Measurements from ENCODE around the gene DSTYK. TPM values are rescaled to one million over a fixed set of nuclear protein-coding genes. Genes with fewer than 3 reads are reported as not detected.
A peak's percentile ranks its signal among the peaks of the same experiment; 100 is the strongest.
"Not testable (repeated sequence)": the region's sequence is repeated elsewhere in the genome, so short reads cannot be mapped to it uniquely, and the experiment has no call there.

The DSTYK gene
- total and polyA plus RNA-seq, 4 donors: 3.5 to 19.3 (median 7.1) TPM

DNA sequence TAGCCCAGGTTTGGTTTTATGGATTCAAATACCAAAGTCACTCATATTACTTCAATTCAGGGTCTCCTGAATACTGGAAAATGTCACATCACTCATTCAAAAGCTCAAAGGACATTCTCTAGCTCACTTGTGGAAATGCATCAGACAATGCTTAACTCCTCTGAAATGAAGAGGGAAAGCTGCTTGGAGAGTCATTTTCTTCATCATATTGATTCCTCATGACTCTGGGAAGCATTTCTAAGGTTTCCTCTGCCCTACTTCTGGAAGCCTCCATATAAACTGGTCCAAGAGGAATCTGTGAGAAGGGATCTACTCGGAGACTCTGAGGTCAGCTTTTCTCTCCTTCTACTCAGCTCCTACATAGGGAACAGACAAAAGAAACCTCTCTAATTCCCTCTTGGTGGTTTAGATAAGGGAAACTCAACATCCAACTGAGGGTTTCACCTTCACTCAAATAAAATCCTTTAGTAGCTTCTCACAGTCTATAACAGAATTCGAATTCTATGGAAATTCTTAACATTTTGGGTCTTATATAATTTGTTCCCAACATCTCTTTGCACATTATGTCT is 53.4 kb downstream of the DSTYK start:
- Histone ChIP-seq H3K36me3 (ENCODE audit: control insufficient read depth in 4 of 4, insufficient read depth in 4 of 4, low read length in 4 of 4) (peaks cover 35 to 64% (median 49%) of the 10 kb centered on the region in 4 donors), H3K27ac (ENCODE audit: low read depth in 1 of 2, low read length in 1 of 2) (no peak overlapping the region), H3K9ac (ENCODE audit: insufficient read depth in 1 of 2, low read length in 2 of 2) (no peak overlapping the region), H3K4me1 (ENCODE audit: control insufficient read depth in 5 of 5, insufficient read depth in 5 of 5, low read length in 5 of 5) (no peaks in the 10 kb centered on the region), H3K4me3 (no peak overlapping the region), H3K27me3 (ENCODE audit: control insufficient read depth in 3 of 3, insufficient read depth in 3 of 3, low read length in 2 of 3) (no peaks in the 10 kb centered on the region), H3K9me3 (ENCODE audit: control insufficient read depth in 4 of 4, insufficient read depth in 3 of 4, low read length in 3 of 4) (peaks cover 0 to 6% (median 3%) of the 10 kb centered on the region in 4 donors)
- TF ChIP-seq, protein P1, sequence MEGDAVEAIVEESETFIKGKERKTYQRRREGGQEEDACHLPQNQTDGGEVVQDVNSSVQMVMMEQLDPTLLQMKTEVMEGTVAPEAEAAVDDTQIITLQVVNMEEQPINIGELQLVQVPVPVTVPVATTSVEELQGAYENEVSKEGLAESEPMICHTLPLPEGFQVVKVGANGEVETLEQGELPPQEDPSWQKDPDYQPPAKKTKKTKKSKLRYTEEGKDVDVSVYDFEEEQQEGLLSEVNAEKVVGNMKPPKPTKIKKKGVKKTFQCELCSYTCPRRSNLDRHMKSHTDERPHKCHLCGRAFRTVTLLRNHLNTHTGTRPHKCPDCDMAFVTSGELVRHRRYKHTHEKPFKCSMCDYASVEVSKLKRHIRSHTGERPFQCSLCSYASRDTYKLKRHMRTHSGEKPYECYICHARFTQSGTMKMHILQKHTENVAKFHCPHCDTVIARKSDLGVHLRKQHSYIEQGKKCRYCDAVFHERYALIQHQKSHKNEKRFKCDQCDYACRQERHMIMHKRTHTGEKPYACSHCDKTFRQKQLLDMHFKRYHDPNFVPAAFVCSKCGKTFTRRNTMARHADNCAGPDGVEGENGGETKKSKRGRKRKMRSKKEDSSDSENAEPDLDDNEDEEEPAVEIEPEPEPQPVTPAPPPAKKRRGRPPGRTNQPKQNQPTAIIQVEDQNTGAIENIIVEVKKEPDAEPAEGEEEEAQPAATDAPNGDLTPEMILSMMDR (IDR thresholded peaks at IDR 0.05; ENCODE audit: control extremely low read depth, extremely low read depth): no peak
- ATAC-seq (ENCODE audit: insufficient read depth, low FRiP score): no peak
- no peak for DNase-seq
- 95 to 96% methylated on average over 2 of the region's 2 CpGs for WGBS, 2 donors

DNA sequence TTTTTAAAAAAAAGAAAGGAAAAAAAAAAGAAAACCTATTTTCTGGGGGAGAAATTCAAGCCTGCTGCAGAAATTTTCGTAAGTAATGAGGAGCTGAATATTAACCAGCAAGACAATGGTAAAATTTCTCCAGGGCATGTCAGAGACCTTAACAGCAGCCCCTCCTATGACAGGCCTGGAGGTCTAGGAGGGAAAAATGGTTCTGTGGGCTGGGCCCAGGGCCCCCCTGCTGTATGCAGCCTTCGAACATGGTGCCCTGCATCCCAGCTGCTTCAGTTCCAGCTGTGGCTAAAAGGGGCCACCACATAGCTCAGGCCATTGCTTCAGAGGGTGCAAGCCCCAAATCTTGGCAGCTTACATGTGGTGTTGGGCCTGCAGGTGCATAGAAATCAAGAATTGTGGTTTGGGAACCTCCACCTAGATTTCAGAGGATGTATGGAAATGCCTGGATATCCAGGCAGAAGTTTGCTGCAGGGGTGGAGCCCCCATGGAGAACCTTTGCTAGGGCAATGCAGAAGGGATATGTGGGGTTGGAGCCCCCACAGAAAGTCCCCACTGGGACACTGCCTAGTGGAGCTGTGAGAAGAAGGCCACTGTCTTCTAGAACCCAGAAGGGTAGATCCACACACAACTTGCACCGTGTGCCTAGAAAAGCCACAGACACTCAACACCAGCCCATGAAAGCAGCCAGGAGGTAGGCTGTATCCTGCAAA is 55.7 kb downstream of the DSTYK start:
- H3K36me3 ChIP-seq (ENCODE audit: control insufficient read depth in 4 of 4, insufficient read depth in 4 of 4, low read length in 4 of 4): peaks cover 34 to 49% (median 41%) of the 10 kb centered on the region in 4 donors
- 97 to 98% methylated on average over 3 of the region's 3 CpGs for WGBS, 2 donors

DNA sequence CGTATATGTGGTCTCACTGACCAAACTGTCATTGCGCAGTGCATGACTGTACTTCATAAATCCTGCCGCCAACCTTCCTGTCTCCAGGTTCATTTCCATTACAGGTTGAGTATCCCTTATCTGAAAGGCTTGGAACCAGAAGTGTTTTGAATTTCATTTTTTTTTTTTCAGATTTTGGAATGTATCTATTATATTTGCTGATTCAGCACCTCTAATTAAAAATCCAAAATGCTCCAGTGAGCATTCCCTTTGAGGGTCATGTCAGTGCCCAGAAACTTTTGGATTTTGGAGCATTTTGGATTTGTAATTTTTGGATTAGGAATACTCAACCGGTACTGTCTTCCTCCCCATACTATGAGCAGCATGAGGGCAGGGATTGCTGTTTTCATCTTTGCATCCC is 59.0 kb downstream of the DSTYK start:
- peak overlapping the region in 1 of 2 donors; percentile 16 for H3K9ac ChIP-seq (ENCODE audit: insufficient read depth in 1 of 2, low read length in 2 of 2)
- peaks cover 27 to 36% (median 29%) of the 10 kb centered on the region in 4 donors for H3K36me3 ChIP-seq (ENCODE audit: control insufficient read depth in 4 of 4, insufficient read depth in 4 of 4, low read length in 4 of 4)
- H3K27ac ChIP-seq (ENCODE audit: low read depth in 1 of 2, low read length in 1 of 2): no peak overlapping the region
- no peak overlapping the region for H3K4me3 ChIP-seq
- H3K9me3 ChIP-seq (ENCODE audit: control insufficient read depth in 4 of 4, insufficient read depth in 3 of 4, low read length in 3 of 4): peaks cover 0 to 6% (median 3%) of the 10 kb centered on the region in 4 donors
- 96 to 97% methylated on average over 4 of the region's 4 CpGs for WGBS, 2 donors
- no peak for ATAC-seq (ENCODE audit: insufficient read depth, low FRiP score)
- H3K27me3 ChIP-seq (ENCODE audit: control insufficient read depth in 3 of 3, insufficient read depth in 3 of 3, low read length in 2 of 3): no peaks in the 10 kb centered on the region
- no peaks in the 10 kb centered on the region for H3K4me1 ChIP-seq (ENCODE audit: control insufficient read depth in 5 of 5, insufficient read depth in 5 of 5, low read length in 5 of 5)
- DNase-seq: no peak
- TF ChIP-seq, protein P1 (IDR thresholded peaks at IDR 0.05; ENCODE audit: control extremely low read depth, extremely low read depth): no peak

More for the DNA sequence above, 55.7 kb downstream of the DSTYK start:
- not testable (repeated sequence) for H3K27ac ChIP-seq (ENCODE audit: low read depth in 1 of 2, low read length in 1 of 2); DNase-seq; H3K4me3 ChIP-seq; H3K4me1 ChIP-seq (ENCODE audit: control insufficient read depth in 5 of 5, insufficient read depth in 5 of 5, low read length in 5 of 5); H3K27me3 ChIP-seq (ENCODE audit: control insufficient read depth in 3 of 3, insufficient read depth in 3 of 3, low read length in 2 of 3); ATAC-seq (ENCODE audit: insufficient read depth, low FRiP score); H3K9ac ChIP-seq (ENCODE audit: insufficient read depth in 1 of 2, low read length in 2 of 2); H3K9me3 ChIP-seq (ENCODE audit: control insufficient read depth in 4 of 4, insufficient read depth in 3 of 4, low read length in 3 of 4)

DNA sequence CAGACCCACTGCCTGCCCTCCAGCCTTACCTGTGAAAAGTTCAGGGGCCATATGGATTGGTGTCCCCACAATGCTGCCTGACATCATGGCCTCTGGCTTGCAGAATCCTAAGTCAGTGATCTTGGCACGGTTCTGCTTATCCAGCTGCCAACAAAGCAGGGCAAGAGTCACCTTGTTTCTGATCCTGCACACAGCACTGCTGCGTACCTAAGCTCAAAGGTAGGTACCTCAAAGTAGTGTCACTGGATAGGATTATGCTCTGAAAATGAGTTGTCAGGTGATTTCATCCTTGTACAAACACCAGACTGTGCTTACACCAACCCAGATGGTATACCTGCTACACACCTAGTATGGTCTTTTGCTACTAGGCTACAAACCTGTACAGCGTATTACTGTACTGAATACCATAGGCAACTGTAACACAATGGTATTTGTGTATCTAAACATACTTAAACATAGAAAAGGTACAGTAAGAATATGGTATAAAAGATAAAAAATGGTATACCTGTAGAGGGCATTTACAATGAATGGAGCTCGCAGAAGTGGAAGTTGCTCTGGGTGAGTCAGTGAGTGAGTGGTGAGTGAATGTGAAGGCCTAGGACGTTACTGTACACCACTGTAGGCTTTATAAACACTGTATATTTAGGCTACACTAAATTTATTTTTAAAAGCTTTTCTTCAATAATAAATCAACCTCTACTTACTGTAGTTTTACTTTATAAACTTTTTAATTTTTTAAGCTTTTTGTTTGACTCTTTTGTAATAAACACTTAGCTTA is 60.7 kb downstream of the DSTYK start:
- WGBS, 2 donors: 75 to 99% methylated on average over 5 of the region's 5 CpGs
- peaks cover 15 to 30% (median 23%) of the 10 kb centered on the region in 4 donors for H3K36me3 ChIP-seq (ENCODE audit: control insufficient read depth in 4 of 4, insufficient read depth in 4 of 4, low read length in 4 of 4)
- no peaks in the 10 kb centered on the region for H3K4me1 ChIP-seq (ENCODE audit: control insufficient read depth in 5 of 5, insufficient read depth in 5 of 5, low read length in 5 of 5)
- peaks cover 0 to 2% (median under 1%) of the 10 kb centered on the region in 4 donors for H3K9me3 ChIP-seq (ENCODE audit: control insufficient read depth in 4 of 4, insufficient read depth in 3 of 4, low read length in 3 of 4)
- DNase-seq (no peak), ATAC-seq (ENCODE audit: insufficient read depth, low FRiP score) (no peak)
- TF ChIP-seq, protein P1 (IDR thresholded peaks at IDR 0.05; ENCODE audit: control extremely low read depth, extremely low read depth): no peak
- no peaks in the 10 kb centered on the region for H3K27me3 ChIP-seq (ENCODE audit: control insufficient read depth in 3 of 3, insufficient read depth in 3 of 3, low read length in 2 of 3)
- no peak overlapping the region for H3K27ac ChIP-seq (ENCODE audit: low read depth in 1 of 2, low read length in 1 of 2)
- H3K9ac ChIP-seq (ENCODE audit: insufficient read depth in 1 of 2, low read length in 2 of 2): no peak overlapping the region
- H3K4me3 ChIP-seq: no peak overlapping the region

All from lung (tissue), 12 donors.